HG03439 (cell line): ENCODE results near the gene LDHD.

Source experiments
- ATAC-seq: cut with Tn5 transposase; IDR thresholded peaks from one replicate; pipeline ENCODE4 v1.9.1; 2021; ENCODE audit warnings: mild to moderate bottlenecking, moderate library complexity; ENCODE audit not compliant: unreplicated experiment

LDHD gene

DNA sequence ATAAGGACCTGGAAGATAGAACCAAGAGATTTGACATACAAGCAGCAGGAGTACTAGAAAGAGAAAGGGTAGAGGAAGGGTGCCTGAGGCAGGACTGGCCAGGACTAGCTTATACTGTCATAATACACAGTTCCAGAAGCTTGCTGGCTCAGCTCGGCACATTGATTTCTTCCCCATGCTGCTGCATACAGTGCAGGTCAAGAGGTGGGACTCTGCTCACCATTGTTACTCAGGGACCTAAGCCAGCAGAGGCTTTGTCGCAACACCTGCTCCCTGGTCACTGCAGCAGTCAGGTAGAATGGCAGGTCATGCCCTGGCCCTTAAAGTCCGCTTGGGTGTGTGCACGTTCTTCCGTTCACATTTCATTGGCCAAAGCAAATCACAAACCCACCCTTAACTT is 32.8 kb downstream of the LDHD start:
- no peak for ATAC-seq

DNA sequence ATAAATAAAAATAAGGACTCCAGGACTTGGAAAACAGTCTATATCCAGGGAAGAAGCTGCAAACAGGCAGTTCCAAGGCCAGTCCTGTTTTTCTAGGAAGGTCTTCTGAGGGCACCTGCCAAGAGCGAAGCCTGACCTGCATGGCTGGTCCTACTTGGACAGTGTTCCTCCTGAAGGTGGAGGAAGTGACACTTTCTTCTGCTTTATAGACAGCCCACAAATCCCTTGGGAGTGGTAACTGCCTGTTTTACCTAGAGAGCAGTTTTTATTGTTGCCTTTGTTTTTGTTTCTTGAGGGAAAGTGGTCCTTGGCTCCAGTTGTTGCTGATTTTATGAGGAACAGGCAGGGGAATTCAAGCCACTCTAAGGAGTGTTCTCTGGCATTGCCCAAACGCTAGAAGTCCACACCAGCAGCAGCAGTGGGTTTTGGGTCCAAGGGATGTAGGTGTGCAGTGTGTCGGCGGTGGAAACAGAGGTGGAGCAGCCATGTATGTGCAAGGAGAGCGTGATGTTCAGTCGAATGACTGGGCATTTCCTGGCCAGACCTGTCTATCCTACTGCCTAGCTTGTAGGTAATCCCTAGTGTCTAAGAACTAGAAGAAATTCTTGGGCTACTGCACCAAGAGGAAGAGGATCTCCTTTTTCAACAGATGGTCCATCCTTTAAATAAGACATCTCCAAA is 35.3 kb downstream of the LDHD start:
- no peak for ATAC-seq

DNA sequence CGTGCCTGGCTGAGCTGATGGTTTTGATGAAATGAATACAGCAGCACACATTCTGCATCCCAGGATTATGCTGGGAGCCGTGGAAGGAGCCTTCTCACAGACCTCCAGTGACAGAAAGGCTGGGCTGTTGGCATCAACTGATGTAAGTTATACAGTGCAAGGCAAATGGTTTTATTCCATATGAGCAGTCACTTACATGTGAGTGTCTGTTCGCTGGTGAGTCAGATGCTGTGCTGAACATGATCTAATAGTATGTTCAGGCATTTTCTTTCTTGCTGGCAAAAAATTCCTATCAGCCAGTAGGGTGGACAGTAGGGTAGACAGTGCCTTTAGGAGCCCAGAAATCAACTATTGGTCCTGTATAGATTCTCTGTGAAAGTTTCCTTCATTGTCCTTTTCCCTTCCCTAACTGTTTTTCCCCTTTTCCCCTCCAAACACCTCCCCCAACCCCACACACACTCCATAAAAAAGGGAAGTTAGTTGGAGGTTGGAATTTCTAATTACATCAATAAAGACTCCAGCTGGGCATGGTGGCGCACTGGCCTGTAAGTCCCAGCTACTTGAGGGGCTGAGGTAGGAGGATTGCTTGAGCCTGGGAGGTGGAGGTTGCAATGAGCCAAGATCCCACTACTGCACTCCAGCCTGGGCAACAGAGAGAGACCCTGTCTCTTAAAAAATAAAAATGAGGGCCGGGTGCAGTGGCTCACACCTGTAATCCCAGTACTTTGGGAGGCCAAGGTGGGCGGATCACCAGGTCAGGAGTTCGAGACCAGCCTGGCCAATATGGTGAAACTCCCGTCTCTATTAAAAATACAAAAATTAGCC is 36.2 kb downstream of the LDHD start:
- ATAC-seq: no peak

DNA sequence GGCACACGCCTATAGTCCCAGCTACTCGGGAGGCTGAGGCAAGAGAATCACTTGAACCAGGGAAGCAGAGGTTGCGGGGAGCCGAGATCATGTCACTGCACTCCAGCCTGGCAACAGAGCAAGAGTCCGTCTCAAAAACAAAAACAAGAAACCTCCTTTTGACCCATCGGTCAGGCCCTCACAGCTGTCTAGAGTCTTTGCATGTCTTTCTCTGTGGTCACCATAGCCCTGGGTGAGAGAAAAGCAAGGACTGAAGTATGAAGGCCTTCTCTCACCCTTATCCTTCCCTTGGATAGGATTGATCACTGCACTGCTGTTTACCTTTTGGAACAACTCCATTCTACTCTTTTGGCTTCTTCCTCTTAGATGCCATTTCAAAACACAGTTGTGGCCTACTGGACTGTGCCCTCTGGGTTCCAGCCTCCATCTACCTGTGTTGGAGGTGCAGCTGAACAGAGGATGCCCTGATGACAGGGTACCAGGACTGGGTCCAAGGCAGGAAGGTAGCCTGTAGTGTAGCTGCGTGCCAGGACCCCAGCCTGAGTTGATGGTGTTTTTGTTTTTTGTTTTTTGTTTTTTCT is 37.1 kb downstream of the LDHD start:
- no peak for ATAC-seq

DNA sequence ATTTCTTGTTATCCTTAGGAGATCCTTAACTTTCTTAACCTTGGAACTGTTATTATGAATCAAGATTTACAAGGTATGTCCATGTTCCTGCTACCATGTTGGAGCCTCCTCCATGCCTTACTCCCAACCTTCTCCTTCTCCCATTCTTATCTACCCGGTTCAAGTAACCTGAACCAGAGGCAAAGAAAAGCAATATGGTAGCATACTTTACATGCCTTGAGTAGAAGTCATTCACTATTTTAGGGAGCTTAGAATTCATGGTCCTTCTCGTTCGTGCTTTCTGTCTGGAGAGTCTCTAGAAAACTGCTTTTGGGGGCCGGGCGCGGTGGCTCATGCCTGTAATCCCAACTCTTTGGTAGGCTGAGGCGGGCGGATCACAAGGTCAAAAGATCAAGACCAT is 37.7 kb downstream of the LDHD start:
- no peak for ATAC-seq

DNA sequence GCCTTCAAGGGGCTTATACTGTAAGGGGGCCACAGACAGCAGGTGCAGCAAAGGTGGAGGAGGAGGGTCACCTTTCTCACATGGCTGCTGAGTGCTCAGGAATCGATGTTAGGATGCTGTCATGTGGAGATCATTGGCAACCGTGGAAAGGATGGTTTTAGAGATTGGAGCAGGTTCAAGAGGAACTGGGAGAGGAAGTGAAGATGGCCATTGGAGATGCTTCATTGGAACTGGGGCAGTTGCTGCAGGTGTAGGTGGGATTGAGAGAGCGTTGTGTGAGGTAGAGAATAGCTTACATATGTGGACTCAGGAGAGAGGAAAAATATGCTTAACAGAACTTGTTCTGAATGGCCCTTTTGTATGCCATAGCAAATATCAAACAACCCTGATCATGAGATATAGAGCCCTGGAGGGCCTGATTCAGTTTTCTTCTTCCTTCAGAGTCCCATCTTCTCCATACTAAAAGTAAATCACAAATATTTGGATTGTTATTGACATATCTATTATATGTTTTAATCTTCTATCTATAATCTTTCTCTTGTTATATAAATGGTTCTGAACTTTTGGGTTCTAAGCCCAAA is 40.8 kb downstream of the LDHD start:
- ATAC-seq: no peak

DNA sequence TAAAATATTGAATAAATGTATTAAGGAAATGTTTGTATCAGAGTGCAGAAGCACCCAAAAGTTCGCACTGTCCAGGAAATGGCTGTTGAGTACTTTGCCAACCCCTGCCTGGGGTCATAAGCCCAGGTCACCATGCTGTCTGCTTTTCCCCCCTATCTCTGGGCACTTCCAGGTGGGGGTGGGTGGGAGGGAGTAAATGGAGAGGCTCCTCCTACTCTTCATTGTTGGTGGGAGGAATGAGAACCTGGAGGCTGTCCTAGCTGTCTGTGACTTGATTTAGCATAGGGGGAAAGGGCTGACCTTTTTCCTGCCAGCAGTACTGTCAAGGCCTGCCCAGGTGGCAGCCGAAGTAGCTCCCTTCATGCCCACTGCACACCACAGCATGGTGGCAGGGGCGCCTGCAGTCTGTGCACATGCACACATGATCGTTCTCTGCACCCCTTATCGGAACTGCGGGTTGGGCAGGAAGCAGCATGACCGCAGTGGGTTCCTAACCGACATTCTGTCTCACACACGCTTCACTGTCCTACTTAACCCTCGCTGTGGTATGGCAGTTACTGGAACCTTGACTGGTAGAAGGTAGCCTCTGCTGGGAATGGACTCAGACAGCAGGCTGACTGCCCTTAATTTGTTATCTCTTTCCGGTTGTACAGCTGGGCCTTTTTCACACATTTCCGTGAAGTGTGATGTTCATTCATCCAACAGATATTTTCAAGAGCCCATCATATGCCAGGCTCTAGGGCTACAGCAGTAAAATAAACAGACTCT is 41.5 kb downstream of the LDHD start:
- peak; percentile 93 for ATAC-seq

DNA sequence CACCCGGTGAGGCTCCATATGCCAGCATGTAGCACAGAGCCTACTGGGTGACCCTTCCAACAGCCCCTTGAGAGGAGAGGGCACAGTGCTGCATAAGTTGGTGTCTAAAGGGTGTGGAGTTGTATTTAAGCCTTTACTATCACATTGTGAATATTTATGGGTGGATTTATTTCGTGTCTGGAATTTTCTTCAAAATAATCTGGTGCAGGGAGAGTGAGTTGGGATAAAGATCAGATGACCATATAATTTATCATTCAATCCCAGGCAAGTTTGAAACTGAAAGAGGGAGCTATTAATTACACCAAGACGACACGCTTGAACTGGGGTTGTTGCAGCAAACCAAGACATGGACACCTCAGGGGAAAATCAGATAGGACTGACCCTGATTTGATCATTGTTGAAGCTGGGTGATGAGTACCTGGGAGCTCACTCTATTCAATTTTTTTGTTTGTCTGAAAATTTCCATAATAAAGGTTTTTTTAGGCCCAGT is 42.2 kb downstream of the LDHD start:
- no peak for ATAC-seq

DNA sequence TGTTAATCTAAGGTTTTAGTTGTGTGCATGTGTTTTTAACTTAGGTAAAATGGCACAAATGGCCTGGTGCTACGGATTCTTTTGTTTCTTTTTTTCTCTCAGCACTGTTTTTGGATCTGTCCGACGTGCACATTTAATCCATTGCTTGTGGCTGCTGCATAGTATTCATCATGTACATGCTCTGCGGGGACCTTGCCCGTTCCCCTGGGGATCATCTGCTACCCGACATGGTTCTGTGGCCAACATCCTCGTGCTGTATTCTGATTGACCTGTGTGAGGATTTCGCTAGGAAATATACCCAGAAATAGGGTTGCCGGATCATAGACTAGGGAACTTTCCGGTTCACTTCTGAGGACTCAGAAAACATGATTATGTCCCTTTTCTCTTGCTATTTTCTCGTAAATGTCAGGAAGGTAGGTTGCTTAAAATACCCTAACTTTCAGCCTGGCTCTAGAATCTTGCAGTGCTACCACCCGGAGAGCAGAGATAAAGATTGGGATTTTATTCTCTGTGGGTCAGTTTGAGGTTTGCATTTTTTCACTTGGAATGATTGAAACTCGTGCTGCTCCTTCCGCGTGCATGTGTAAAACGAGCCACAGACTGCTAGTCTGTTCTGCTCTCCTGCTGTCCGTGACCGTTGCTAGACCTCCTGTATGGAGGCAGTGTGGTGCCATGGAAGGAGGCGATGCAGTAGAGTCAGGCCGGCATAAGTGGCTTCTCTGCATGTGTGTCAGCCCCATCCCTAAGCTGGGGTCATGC is 42.9 kb downstream of the LDHD start:
- ATAC-seq: no peak

DNA sequence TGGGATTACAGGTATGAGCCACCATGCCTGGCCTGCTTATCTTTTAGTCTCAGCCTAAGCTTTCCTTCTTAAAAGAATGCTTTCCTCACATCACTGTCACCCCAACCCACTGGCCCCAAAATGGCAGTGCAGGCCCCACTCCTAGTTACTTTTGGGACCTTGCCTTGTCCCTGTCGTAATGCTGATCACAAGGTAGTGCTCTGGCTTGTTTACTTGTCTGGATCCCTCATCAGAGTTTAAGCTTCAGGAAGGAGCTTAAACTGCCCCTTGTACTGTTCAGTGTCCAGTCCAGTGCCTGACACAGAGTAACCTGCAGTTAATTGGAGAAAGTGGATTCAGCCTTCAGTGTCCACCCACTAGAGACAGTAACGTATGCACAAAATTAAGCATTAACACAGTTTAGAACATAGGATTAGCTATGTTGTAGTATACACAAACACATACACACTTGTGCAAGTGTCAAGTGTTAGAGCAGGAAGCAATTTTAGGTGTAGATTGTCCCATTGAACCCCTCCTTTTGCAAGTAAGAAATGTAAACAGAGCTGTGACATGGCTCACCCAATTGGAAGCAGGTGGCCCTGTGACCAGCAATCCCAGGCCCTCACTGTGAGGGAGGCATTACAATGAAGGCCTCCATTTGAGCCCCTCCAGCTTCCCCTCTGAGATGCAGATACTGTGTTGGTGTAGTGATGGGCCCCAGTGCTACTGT is 44.2 kb downstream of the LDHD start:
- no peak for ATAC-seq

DNA sequence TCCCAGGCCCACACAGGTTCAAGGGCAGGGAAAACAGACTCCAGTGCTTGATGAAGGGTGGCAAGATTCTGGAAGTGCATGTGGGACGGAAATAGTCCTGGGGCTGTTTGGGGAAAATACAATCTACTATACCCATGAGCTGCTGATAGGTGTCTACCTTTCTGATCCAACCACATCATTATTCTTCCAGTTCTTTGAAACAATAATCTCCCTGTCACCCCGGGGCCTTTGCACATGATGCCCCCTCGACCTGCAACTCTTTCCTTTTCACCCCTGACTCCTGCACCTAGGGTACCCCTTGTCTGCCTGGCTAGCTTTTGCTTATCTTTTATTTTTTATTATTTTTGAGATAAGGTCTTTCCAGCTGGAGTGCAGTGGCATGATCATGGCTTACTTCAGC is 45.0 kb downstream of the LDHD start:
- ATAC-seq: no peak

DNA sequence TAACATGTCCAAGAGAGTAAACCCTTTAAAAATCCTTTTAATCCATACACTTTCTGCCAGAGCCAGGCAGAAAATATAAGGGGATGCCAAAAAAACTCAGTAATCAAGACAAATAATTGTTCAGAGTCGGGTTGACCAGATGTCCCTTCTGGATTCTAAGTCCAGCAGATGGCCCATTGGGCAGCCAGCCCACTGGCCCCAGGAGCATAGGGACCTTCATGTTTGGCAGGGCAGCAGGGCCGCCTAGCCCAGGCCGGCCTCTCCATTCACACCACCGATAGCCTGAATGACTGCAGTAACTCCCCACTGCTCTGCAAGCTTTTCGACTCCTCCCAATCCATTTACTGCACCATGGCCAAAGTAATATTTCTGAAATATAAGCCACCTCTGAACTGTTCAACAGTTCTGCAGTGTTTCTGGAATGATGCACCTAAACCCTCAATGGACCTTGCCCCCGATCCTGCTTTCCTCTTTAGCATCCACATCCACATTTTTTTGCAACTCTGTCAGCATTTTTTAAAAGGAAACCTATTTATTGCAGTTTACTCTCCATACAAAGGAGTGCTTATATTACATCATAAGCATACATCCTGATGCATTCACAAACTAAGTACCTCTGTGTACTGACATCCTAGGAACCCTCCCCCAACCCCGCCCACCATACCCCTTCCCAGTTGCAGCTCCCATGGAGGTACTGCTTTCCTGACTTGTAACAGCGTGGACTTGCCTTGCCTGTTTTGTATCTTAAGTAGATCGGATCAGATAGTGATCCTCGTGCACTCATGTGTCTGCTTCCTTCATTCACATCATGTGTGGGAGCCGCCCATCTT is 46.4 kb downstream of the LDHD start:
- no peak for ATAC-seq

DNA sequence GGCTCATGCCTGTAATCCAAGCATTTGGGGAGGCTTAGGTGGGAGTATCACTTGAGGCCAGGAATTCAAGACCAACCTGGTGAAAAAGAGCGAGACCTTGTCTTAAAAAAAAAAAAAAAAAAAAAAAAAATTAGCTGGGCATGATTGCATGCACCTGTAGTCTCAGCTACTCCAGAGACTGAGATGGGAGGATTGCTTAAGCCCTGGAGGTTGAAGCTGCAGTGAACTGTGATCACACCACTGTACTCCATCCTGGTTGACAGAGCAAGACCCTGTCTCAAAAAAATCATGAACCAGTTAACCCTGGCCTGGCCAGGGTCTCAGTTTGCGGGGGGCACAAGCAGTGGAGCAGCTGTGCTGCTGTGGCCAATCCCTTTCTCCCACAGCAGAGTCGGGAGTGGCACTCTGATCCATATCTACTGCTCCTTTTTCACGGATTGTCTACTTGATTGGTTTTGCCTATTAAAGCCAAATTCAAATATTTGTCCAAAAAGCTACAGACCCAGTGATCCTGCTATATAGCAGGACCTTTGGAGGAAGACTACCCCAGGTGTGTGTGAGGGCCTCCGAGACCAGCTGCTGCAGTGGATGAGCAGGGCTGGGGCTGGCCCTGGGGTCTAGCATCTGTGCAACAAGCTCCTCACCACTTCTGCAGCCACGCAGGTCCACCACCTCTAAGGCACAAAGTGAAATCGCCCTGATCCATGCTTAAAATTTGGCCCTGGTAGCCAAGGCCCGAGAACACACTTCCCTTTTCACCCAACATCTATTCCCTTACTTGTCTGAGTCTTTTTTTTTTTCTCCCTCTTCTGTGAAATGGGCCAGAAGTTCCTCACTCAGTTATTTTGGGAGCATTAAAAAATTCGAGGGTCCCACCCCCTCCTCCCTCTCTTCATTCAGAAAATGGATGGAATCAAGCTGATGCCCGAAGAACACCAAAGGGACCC is 48.2 kb downstream of the LDHD start:
- no peak for ATAC-seq

DNA sequence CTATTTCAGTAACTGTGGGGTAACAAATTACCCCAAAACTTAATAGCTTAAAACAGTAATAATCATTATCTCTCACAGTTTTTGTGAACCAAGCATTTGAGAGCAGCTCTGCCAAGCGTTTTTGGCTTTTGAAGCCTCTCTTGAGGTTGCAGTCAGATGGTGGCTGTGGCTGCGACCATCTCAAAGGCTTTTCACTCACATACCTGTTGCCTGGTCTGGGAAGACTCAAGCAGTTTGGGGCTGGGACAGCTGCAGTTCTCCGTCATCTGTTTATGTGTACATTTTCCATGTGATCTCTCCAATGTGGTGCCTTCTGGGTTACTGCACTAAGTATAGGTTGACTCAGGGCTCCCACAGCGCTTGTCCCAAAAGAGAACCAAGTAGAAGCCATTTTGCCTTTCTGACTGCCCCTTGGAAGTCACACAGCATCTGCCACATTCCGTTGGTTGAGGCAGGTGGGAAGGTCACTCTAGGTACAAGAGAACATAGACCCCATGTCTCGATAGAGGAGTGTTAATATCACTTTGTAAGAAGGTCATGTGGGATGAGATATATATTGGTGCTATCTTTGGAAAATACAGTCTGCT is 49.6 kb downstream of the LDHD start:
- no peak for ATAC-seq

DNA sequence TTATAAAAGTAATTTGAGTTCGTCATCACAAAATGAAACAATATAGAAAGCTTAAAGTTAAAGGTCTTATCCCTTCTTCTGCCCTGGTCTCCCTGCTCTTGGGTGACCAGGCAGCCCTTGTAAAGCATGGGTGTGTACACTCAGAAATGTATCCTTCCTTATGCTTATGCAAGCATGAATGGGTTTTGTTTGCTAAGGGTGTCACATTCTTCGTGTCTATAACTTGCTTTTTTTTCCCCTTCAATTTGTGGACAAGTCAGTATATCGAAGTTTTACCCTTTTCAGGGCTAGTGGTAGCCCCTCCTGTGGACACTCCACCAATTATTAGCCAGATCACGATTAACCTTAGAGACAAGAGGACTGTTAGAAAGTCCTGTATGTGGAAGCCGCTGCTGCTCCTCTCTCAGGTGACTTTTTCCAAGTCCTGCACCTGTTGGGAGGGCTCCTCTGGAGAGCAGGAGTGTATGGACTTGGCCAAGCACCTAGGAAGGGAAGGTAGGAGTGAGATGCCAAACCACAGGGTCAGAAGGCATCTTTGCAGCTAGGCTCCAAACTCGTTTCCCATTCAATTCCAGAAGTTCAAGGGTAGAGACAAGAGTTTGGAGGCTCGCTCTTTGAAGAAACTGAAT is 50.9 kb downstream of the LDHD start:
- no peak for ATAC-seq

DNA sequence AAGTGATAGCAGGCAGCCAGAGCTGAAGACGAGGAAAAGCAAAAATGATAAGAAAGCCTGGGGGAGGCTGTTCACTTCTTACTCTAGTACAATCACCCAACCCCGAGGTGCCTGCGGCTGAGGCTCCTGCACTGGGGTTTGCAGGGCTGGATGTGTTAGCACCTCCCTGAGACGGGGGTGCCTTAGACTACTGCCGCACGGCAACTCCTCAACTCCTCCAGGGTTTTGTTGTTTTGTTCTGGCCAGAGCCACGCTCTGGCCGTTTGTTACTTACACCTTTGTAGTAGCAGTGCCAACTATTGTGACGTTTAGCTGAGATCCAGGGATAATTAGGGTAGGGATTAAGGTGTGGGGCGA is 51.5 kb downstream of the LDHD start:
- ATAC-seq: no peak
